ENCODE results near the gene SAA4.

SAA4 gene

DNA sequence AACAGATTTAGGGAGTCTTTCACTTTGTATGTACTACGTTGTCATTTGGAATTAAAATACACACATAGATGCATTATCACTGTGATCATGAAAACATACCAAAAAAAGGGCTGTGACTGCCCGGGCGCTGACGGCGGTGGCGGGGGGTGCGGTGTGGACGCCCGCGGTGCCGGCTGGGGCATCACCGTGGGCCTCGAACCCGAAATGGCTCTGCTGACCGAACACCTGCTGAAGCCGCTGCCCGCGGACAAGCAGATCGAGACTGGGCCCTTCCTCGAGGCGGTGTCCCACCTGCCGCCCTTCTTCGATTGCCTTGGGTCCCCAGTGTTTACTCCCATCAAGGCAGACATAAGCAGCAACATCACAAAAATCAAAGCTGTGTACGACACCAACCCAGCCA, 47.8 kb downstream of the SAA4 start:
- DNase-seq = no peak

All from suppressor macrophage treated with lipopolysaccharide for 1 hour (primary cell).